GM12874 (cell line): ENCODE measurements around the gene AFG1L.

Experiments used
- TF ChIP-seq, protein P1 (sequence below): IDR thresholded peaks from 2 replicates; pipeline ENCODE4 v1.5.1; 2011; ENCODE audit warnings: low read depth, mild to moderate bottlenecking, control low read depth, low read length, moderate library complexity; ENCODE audit not compliant: insufficient read depth

Gene AFG1L

DNA sequence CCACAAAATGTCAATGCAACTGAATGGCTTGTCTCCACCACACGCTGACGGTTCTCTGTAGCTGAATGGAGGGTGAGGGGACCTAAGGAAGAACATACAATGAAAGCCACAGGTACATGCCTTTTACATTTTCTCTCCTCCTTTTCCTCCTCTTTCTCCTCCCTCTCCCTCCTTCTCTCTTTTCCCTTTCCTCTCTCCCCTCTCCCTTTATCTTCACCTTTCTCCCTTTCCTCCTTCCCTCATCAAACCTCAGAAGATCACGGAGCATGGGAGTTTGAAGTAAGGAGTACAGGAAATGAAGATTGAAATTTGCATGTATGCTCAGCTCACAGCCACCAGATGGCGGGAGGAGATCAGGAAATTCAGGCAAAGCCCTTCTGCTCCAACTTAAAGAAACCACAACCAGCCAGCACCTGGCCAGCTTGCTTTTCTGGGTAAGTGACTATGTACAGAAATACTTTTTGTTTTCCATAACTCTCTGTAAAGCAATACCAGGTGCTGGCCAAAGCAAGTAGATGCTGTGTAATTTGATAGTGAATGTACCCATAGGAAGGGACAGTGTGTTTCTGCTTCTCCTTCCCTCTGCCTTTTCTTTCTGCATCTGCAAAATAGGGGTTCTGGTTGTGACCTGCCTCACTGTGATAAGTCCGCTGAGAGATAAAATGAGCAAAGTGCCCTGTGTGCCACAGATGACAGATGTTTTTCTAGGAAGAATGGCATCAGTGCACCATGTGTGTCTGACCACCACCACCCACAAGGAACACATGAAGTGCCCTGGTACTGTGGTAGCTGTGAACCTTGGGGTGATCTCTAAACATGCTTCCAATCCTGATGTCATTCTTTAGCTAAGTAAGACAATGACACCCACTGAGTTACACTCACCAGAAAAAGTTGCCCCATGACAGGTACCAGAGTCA, 247.2 kb downstream of the AFG1L start:
- TF ChIP-seq, protein P1, sequence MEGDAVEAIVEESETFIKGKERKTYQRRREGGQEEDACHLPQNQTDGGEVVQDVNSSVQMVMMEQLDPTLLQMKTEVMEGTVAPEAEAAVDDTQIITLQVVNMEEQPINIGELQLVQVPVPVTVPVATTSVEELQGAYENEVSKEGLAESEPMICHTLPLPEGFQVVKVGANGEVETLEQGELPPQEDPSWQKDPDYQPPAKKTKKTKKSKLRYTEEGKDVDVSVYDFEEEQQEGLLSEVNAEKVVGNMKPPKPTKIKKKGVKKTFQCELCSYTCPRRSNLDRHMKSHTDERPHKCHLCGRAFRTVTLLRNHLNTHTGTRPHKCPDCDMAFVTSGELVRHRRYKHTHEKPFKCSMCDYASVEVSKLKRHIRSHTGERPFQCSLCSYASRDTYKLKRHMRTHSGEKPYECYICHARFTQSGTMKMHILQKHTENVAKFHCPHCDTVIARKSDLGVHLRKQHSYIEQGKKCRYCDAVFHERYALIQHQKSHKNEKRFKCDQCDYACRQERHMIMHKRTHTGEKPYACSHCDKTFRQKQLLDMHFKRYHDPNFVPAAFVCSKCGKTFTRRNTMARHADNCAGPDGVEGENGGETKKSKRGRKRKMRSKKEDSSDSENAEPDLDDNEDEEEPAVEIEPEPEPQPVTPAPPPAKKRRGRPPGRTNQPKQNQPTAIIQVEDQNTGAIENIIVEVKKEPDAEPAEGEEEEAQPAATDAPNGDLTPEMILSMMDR = peak; percentile 63

DNA sequence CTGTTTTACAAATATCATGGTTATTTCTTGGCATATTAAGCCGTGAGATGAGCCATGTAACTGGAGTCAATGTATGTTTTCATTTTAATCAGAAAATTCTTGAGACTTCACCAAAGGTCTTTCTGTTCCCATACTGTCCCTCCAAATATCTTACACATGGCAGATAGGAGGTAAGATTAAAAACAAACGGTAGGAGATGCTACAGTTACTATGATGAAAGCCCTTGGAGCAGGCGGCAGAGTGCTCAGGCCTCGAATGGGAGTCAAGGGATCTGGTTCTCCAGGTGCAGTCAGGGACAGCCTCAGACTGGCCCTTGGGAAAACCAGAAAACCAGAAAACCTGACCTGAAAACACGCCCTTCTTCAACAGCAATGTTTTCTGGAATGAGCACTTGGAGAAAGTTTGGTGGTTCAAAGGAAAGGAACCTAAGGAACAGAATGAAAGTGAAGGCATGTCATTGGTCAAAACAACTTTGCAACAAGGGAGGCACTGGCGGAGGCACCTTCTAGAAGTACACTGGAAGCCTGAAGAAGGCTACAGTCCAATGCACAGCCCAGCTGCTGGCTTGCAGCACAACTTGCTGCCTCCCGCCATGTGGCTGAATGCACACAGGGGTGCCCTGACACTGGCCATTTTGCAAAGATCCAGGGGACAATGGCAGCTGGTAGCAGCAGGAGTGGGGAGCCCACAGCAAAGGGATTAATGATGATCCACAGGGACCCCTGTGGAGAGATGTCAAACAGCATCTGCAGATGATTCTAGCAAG, 248.5 kb downstream of the AFG1L start:
- TF ChIP-seq, protein P1 = no peak

DNA sequence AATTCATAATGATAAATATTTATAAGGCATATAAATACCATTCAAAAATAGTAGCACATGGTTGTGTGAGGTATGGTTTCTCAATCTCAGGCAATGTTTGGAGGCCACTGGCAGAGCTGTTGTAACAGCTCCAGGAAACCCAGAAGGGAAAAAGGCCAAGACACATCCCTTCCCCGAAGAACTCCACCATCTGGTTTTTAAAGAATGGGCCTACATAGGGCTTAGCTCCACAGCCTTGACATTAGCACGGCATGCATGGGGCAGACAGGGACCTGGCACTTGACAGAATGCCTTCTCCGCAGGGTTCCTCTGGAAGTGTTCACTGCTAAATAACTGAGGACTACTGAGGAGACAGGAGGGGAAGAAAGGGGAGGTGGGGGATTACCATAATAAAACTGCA, 249.8 kb downstream of the AFG1L start:
- TF ChIP-seq, protein P1 = no peak

DNA sequence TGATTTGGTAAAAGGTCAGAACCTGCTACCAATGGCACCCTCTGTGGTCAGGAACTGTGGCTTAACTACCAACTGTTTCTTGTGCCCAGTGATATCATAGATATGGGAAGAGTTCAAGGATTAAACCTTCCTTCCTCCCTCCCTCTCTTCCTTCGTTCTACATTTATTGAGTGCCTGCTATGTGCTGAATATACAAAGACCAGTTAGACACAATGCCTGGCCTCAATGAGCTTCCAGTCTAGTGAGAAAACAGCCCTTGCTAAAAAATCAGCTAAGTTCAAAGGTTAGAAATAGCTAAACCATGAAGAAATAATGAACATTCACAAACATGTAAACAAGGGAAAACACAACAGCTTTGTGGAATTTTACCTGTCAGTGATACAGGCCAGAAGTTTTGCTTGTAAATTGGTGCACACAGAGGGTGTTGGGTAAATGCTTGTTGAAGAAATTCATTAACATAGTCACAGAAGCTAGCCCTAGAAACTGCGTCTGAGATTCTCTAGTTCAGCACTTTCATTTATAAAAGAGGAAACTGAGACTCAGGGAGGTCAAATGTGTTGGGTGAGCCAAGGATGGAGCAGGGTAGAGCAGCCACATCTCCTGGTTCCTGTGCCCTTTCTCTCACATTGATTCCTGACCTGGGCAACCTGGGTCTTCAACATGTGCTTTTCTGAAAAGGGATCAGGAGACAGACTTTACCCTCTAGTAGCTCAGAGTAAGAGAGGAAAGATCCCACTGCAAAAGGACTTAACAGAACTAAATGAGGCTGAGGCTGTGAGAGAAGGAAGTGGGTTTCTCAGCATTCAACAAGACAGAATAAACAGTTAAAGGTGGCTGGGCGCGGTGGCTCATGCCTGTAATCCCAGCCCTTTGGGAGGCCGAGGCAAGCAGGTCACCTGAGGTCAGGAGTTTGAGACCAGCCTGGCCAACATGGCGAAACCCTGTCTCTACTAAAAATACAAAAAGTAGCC, 251.5 kb downstream of the AFG1L start:
- TF ChIP-seq, protein P1 = no peak

DNA sequence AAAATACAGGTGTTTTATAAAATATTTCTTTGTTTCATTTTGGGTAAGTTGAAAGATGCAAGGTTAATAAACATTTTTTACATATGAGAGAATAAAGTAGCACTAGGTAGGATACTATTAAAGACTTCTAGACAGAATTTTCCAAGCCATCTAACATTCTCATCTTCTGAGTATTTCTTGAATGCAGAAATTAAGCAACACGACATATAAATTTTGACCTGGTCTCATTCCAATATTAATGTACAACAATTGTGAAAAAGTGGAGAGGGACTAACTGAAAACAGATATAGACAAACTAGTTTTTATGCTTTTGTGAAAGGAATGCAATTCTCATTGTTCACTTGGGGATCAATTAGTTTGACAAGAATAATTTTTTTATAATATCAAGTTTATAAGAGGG, 254.4 kb downstream of the AFG1L start:
- TF ChIP-seq, protein P1 = no peak

DNA sequence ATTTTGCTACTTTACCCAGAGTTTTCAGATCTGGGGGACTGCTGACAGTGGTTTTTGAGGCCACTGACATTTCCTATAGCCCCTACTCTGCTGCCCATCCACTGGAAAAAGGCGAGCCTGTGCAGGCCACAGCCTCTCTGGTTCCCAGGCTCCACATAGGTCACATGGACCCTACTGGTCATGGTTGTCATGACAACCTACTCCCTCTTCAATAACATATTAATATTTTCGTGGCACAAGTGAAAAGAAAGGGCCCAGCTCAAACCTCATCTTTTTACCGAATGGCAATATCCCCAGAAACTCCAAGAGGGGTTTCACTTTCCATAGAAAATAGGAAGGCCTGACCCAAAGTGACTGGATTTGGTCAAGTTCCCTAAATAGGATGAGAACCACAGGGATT, 254.9 kb downstream of the AFG1L start:
- TF ChIP-seq, protein P1 = no peak
